ENCODE results near the gene AGAP1.

AGAP1 gene

DNA sequence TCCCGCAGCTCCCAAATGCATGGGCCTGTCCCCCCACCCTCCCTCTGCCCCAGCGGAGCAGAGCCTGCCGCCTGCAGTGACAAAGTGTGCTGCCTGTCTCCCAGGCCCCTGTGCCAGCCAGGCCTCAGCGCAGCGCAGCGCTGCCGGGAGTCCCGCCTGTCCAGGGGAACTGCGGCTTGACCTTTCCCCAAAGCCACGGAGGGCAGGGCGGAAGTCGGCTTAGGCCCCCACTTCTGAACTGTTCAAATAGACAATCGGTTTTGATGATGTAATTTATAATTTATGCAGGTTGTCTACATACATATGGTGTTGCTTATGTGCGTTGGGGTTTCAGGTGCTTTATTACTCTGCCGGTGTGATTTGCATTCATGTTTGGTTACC, 667.2 kb downstream of the AGAP1 start:
- no peak overlapping the region for H3K4me3 ChIP-seq (ENCODE audit: low read depth, low read length)

- no peak overlapping the region for H3K4me3 ChIP-seq (ENCODE audit: low read depth, low read length)
Observed at GRCh38 chr2:236161531-236161930, 667.7 kb downstream of the AGAP1 start.

- H3K4me3 ChIP-seq (ENCODE audit: low read depth, low read length), result no peak overlapping the region
Observed at GRCh38 chr2:236162031-236162845, 668.4 kb downstream of the AGAP1 start.

GRCh38 chr2:236162882-236163470, 669.1 kb downstream of the AGAP1 start:
- no peak overlapping the region for H3K4me3 ChIP-seq (ENCODE audit: low read depth, low read length)

DNA sequence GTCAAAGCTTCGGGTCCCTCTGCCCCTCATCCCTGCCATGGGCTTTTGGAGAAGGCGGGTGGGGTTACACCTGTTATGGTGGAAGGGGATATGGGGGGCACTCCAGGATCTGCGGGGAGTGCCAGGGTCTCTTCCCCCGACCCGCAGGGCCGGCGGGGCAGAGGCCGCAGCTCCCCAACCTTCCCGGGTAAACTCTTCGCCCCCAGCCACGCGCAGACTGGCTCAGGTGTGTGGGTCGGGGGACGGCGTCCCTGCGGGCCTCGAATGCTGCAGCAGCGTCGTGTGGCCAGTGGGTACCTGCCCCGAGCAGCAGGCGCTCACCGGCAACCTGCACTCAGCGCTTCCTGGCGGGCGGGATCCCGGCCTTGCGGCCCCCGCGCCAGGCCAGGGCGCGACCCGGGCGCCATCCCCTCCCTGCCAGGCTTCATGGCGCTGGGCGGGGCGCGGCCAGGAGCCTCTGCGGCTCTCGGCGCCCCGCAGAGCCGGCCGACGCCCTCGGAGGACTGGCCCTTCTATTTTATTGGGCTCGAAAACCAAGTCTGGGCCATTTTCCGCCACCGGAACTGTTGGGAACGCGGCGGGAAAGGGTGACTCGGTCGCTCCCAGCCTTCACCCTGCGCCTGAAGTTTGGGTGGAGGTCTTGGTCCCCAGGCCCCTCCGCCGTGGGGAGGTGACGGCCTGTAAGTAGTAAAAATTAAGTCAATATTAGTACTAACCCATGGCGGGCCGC, 669.8 kb downstream of the AGAP1 start:
- H3K4me3 ChIP-seq (ENCODE audit: low read depth, low read length), result peak overlapping the region; percentile 35

- H3K4me3 ChIP-seq (ENCODE audit: low read depth, low read length), result peak overlapping the region; percentile 35
Observed at GRCh38 chr2:236164201-236164924, 670.5 kb downstream of the AGAP1 start.

DNA sequence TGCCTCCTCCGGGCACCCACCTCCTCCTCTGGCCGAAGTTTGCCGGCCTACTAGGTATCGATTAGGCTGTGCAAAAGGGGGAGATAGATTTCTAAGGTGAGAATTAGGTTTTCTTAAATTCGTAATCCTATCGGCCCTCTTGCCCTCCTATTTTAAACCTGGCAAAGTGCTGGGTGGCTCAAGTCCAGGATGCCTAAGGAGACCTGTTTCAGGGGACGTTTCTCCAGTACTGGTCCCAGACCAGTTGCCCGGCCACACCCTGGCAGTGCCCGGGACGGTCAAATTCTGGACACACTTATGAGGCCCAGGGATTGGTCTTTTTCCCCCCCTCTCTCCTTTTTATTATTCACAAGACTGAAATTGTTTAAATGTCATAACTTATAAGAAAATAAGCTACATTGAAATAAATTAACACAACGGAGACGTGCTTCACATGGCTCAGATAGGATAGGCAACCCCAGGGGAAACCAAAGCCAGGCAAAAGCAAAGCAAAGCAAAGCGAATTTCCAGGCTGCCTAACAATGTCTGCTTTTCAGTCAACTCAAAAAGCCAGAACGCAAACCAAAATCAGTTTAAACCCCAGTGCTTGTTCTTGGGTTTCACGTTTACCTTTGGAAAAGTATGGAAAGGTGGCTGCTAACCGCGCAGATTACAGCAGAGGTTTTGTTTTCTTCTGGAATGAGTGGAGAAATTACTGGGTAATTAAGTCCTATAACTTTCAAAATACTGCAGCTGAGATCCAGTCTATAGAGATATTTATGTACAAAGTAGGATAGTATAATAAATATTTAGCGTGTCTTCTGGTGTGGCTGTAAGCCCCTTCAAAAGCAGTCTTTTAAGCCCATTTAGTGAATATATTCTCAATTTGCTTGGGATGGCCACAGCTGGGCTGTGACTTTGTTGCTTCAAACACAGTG, 671.3 kb downstream of the AGAP1 start:
- peak overlapping the region; percentile 21 for H3K4me3 ChIP-seq (ENCODE audit: low read depth, low read length)

DNA sequence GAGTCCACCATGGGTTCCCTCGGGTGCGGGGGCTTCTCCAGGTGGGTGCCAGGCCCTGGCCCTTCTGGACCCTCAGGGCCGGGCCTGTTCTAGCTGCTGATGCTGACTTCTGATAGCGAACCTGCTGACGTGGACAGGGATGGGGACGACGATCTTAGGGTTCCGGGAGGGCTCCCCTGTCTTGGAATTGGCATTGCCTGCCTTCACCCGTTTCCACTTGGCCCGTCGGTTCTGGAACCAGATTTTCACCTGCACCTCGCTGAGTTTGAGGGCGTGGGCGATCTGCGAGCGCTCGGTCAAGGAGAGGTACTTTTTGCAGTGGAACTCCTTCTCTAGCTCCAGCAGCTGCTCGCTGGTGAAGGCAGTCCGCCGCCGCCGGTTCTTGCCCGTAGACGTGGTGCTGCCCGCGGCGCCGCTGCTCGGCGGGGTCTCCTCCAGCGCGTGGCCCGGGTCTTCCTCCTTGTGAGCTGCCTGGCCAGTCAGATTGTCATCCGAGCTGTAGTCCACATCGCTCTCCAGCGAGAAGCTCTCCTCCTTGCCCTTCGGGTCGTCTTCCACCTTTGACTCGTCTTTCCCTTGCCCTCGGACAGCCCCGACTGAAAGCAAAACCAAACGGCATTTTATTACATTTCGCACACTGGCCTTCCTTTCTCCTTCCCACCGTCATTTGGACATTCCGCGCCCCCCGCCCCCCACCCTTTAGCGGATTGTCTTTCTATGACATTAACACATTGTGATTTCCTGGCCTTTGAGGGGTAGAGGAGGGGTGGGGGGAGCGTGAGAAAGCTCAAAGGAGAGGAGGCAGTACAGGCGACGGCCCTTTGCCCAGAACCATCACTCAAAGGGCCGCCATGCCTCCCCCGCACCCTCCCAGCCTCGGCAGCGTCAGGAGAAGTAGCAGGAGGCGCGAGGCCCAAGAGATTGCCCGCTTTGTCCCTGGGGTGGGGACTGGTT, 672.3 kb downstream of the AGAP1 start:
- peak overlapping the region; percentile 56 for H3K4me3 ChIP-seq (ENCODE audit: low read depth, low read length)

DNA sequence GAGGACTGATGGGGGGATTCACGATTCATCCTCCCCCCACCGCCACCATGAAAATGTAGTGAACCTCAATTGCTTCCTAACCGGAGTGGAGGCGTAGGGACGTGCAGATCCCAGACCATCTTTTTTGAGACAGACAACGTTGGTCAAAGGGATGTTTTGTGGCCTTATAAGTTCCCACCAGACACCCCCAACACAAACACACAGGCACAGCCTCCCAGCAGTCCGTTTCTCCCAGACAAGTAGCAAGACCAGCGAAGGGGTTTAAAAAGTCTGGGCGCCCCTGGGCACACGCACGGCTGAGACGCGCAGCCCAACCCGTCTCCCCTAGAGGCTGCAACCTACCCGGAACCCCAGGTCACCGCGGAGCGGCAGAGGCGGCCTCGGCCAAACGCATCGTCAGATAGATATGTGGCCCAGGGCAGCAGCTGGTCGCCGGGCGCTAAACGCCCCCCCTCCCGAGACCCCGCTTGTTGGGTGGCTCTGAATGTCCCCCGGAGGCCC, 673.0 kb downstream of the AGAP1 start:
- H3K4me3 ChIP-seq (ENCODE audit: low read depth, low read length), result peak overlapping the region; percentile 56

DNA sequence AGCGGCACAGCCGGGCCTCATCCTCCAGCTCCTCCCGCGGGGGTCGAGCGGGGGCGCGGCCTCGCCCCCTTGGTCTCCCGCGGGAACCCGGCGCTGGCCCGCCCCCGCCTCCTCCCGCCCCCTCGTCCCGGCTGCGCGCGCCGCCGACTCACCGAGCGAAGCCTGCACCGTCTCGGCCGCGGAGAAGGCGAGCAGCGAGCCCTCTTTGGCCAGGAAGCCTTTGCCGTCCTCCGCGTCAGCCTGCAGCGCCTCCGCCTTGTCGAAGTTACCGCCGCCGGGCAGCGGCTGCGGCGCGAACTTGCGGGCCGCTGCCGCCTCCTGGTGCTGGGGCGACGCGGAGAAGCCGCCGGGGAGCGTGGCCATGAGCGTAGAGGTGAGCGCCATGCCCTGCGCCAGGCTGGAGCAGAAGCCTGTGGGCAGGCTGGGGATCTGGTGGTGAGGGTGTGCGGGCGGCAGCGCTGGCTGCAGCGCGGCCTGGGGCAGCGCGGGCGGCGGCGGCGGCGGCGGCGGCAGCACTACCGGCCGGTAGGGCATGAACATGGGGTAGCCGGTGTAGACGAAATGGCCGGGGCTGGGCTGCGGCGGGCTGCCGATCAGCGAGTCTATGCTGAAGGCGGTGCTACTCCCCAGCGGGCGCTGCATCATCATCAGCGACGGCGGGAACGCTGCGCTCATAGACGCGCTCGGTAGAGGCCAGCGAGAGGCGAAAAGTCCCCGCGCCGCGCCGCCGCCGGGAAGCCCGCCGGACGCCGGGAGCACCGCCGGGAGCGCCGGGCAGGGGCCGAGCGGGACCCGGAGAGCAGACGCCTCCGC, 673.7 kb downstream of the AGAP1 start:
- peak overlapping the region; percentile 56 for H3K4me3 ChIP-seq (ENCODE audit: low read depth, low read length)

DNA sequence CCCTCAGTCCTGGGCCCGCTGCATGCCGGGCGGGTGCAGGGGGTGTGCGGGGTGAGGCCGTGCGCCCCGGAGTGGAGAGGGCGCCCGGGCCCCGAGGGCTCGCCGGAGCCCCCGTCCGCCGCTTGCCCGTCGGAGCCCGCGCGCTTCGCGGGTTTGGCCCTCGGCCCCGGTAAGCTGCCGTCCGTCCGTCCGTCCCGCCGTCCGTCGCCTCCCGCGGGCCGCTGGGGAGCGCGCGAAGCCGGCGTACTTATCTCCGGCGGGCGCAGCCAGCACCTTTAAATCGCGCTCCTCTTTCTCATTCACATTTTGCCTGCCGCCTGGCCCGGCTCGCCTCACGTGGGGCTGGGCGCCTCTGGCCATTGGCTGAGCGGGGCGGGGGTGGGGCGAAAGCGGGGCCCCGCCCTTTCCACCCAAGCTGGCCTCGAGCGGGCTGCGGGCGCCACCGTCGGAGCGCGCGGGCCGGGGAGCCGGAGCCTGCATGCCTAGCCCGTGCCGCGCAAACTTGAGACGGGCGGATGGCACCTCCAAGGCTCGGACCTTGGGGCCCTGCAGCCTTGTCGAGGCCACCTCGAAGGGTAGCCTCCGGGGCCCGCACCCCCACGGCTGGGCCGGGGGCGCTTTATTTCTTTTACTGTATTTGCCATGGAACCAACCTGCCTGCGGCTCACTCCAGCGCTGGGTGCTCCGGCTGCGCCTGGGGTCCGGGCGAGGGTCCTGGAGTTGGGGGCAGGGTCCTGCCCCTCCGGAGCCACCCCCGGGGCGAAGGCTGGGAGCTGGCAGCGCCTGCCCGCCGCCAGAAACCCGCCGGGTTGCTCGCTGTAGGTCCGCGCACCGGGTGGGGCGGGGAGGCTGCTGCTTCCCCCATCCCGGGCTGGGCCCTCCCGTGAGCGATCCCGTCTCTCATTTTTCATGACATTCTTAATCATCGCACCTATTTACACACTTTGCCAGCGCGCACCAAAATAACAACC, 674.6 kb downstream of the AGAP1 start, which contains the start of gene GBX2:
TSS of gene GBX2 (minus strand) at position 277 of the 971 bp plus-strand sequence. CDS start 415 bp downstream, outside the sequence.
- H3K4me3 ChIP-seq (ENCODE audit: low read depth, low read length), result peak within 1 kb of the TSS; percentile 56

DNA sequence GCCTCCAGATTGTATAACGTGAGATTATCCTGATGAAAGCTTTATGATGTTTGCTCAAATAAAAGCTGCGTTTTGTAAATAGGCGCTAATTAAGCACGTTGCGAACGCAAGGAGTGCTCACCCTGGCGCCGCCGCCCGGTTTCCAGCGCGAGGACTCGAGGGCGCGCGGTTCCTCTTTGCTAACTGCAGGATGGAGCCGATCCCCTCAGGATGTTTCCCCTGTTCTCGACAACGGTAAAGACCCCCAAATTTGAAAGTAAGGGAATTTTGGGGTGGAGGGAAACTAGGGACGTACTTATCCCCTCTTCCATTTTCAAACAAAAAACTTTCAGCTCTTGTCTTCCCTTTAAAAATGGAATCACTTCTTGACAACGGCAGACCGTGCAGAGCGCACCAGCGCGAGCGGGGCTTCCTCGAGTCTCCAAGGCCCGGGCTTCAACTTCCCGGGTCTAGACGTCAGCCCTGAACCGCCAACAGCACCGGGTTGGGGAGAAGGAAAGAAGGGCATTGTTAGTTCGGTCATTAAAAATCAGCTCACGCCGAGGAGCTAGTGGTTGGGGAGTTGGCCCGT, 675.4 kb downstream of the AGAP1 start:
- H3K4me3 ChIP-seq (ENCODE audit: low read depth, low read length), result no peak overlapping the region

GRCh38 chr2:236169741-236170589, 676.1 kb downstream of the AGAP1 start:
- H3K4me3 ChIP-seq (ENCODE audit: low read depth, low read length), result no peak overlapping the region

DNA sequence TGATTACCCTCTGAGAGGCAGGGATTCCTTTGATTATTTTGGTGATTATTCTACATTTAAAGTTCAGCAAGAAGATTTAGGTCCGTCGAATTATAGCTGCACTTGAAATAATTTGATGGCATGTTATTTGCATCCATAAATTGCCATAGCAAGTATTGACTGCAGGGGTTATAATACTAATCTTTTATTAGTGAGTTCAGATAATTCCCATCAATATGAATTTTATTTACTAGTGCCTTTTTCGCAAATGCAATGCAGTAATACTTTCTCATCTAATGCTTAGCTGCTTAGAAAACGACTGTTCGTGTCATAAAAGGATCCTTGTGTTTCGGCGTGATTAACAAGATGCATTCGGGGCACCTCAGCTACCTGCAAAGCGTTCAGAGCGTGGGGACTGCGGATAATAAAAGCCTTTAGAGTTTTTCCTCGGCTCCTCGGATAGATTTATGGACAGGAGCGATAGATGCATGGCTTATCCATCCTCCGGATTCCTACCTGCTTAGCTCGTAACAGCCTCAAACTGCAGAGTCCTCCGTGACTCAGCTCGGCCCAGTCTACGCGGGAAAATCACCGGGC, 676.8 kb downstream of the AGAP1 start:
- no peak overlapping the region for H3K4me3 ChIP-seq (ENCODE audit: low read depth, low read length)

DNA sequence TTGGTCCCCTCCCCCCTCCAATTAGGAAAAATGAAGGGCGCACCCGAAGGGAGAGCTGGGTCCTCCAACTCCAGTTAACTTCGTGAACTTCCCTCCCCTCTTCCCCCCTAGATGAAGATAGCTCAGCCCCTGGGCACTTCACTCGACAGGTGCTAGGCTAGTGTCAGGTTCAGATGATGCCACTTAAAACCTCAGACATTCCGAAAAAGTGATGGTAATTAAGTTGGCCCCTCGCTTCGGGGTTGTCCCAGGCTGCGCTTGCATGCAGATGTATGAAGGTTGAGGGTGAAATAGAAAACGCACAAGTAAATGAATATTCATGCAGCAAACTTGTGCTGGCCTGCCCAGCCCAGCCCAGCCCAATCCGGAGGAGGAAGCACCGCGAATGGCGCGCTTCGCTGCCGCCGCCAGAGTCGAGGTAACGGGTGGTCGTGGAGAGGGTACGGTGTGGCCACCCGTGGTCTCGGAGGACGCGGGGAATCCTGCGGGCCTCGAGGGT, 677.4 kb downstream of the AGAP1 start:
- H3K4me3 ChIP-seq (ENCODE audit: low read depth, low read length), result no peak overlapping the region

Measured in iPS-11a (cell line).